Mesenchymal stem cell (in vitro differentiated cells and primary cell): ENCODE data around the gene ARAP3.

Experiments
- DNase-seq: peaks from one replicate; pipeline ENCODE4 v3.0.0-alpha.2; 2013
- H2AFZ ChIP-seq: one replicate; pipeline ENCODE4 v1.6.1; 2013; ENCODE audit warnings: low read depth, mild to moderate bottlenecking, control low read depth, inconsistent platforms, low read length, moderate library complexity
- H2AK5ac ChIP-seq: 2 replicates; pipeline ENCODE4 v1.6.1; 2013; ENCODE audit warnings: low read length, moderate library complexity, mild to moderate bottlenecking, inconsistent platforms; ENCODE audit not compliant: severe bottlenecking
- H2BK120ac ChIP-seq: one replicate; pipeline ENCODE4 v1.6.1; 2013; ENCODE audit warnings: low read depth, mild to moderate bottlenecking, inconsistent platforms, low read length, moderate library complexity
- H2BK12ac ChIP-seq, 2 experiments: one replicate each; pipeline ENCODE4 v1.6.1; 2013; ENCODE audit warnings: inconsistent platforms in 2 of 2, low read length in 2 of 2, mild to moderate bottlenecking in 2 of 2, moderate library complexity in 2 of 2, control low read depth in 1 of 2
- H2BK15ac ChIP-seq: one replicate; pipeline ENCODE4 v1.6.1; 2013; ENCODE audit warnings: mild to moderate bottlenecking, low read depth, inconsistent platforms; ENCODE audit not compliant: poor library complexity, severe bottlenecking
- H2BK5ac ChIP-seq: 2 replicates; pipeline ENCODE4 v1.6.1; 2013; ENCODE audit warnings: low read depth, mild to moderate bottlenecking, low read length, control low read depth, inconsistent platforms; ENCODE audit not compliant: poor library complexity, severe bottlenecking
- H3K14ac ChIP-seq, 2 experiments: one replicate each; pipeline ENCODE4 v1.6.1; 2013; ENCODE audit warnings: inconsistent platforms in 2 of 2, low read length in 2 of 2, control low read depth in 1 of 2, mild to moderate bottlenecking in 1 of 2, moderate library complexity in 1 of 2
- H3K18ac ChIP-seq, 2 experiments: one replicate each; pipeline ENCODE4 v1.6.1; 2013; ENCODE audit warnings: inconsistent platforms in 2 of 2, low read length in 2 of 2, control low read depth in 1 of 2, low read depth in 1 of 2, mild to moderate bottlenecking in 1 of 2
- H3K23ac ChIP-seq, 2 experiments: one replicate each; pipeline ENCODE4 v1.6.1; 2013; ENCODE audit warnings: inconsistent platforms in 2 of 2, low read length in 2 of 2, mild to moderate bottlenecking in 2 of 2, moderate library complexity in 2 of 2, control low read depth in 1 of 2
- H3K27ac ChIP-seq: 2 replicates; pipeline ENCODE4 v1.5.1; 2013; ENCODE audit warnings: mild to moderate bottlenecking, moderate library complexity, low read length, control low read depth, inconsistent platforms; ENCODE audit not compliant: poor library complexity, severe bottlenecking
- H3K27me3 ChIP-seq, 2 experiments: 2 replicates each; pipeline versions ENCODE4 v1.6.1 to v1.7.0; 2013; ENCODE audit warnings: low read length in 2 of 2, mild to moderate bottlenecking in 2 of 2, moderate library complexity in 2 of 2, control low read depth in 1 of 2, inconsistent platforms in 1 of 2; ENCODE audit not compliant: control insufficient read depth in 1 of 2, insufficient read depth in 1 of 2
- H3K36me3 ChIP-seq, 2 experiments: 2 replicates each; pipeline versions ENCODE4 v1.6.1 to v1.7.0; 2013; ENCODE audit warnings: low read length in 2 of 2, control low read depth in 1 of 2, inconsistent platforms in 1 of 2, low read depth in 1 of 2, mild to moderate bottlenecking in 1 of 2; ENCODE audit not compliant: insufficient read depth in 2 of 2, control insufficient read depth in 1 of 2
- H3K4ac ChIP-seq, 2 experiments: one replicate each; pipeline ENCODE4 v1.6.1; 2013; ENCODE audit warnings: inconsistent platforms in 2 of 2, low read length in 2 of 2, mild to moderate bottlenecking in 2 of 2, moderate library complexity in 2 of 2, control low read depth in 1 of 2, low read depth in 1 of 2
- H3K4me1 ChIP-seq: 2 replicates; pipeline ENCODE4 v1.6.1; 2013; ENCODE audit warnings: low read depth, low read length, control low read depth; ENCODE audit not compliant: control insufficient read depth, insufficient read depth
- H3K4me2 ChIP-seq: 2 replicates; pipeline ENCODE4 v1.6.1; 2013; ENCODE audit warnings: low read length, mild to moderate bottlenecking, inconsistent platforms; ENCODE audit not compliant: poor library complexity, severe bottlenecking
- H3K4me3 ChIP-seq, 2 experiments: 2 replicates each; pipeline versions ENCODE4 v1.5.1 to v1.7.0; 2013; ENCODE audit warnings: low read length in 2 of 2, mild to moderate bottlenecking in 2 of 2, control low read depth in 1 of 2, low read depth in 1 of 2; ENCODE audit not compliant: insufficient read depth in 1 of 2
- H3K79me1 ChIP-seq: replicated peaks from 2 replicates; pipeline ENCODE4 v1.6.1; 2013; ENCODE audit warnings: mild to moderate bottlenecking, control low read depth, low read length, inconsistent platforms; ENCODE audit not compliant: poor library complexity, severe bottlenecking
- H3K9ac ChIP-seq: 2 replicates; pipeline ENCODE4 v1.7.0; 2013; ENCODE audit warnings: mild to moderate bottlenecking, low read length, moderate library complexity
- H3K9me3 ChIP-seq: 2 replicates; pipeline ENCODE4 v1.7.0; 2013; ENCODE audit warnings: mild to moderate bottlenecking, low read length; ENCODE audit not compliant: control insufficient read depth
- H4K8ac ChIP-seq: one replicate; pipeline ENCODE4 v1.6.1; 2013; ENCODE audit warnings: inconsistent platforms, mild to moderate bottlenecking, low read length, moderate library complexity
- H4K91ac ChIP-seq: one replicate; pipeline ENCODE4 v1.6.1; 2013; ENCODE audit warnings: mild to moderate bottlenecking, low read length, inconsistent platforms
- WGBS: methylation state at CpG from one replicate; pipeline ENCODE4 v1.1.7; 2013; ENCODE audit warnings: mixed read lengths; 5-methylcytosine and 5-hydroxymethylcytosine counted together

Gene ARAP3

DNA sequence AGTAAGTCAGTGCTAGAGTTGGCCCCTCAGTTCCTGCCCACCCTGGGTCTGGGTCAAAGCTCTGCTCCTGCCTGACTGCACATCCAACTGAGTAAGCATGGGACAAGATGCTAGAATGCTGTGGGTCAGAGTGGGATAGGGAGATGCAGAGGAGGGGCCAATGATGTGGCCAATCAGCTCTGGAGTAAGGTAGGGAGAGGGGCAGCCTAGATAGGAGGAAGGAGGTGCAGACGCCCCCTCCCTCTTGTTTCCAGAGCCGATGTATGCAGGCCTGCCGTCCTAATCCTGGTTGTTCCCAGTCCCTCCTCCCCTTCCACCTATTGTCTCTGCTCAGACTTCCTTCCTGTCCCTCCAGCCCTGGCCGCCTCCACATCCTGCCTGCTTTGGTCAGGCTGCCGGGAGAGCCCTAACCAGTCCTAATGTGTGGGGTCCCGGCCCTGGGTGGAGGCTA, 1.3 kb downstream of the ARAP3 start:
- Histone ChIP-seq H3K4me2 (peak overlapping the region; percentile 84), H3K14ac (peak overlapping the region in 1 of 2 experiments; percentile 69), H3K36me3 (peaks cover 18 to 21% of the 10 kb centered on the region in 2 experiments), H3K27me3 (no peaks in the 10 kb centered on the region), H4K8ac (peak overlapping the region; percentile 39), H2BK120ac (no peak overlapping the region), H2BK15ac (no peak overlapping the region), H3K79me1 (peaks cover 17% of the 10 kb centered on the region), H3K27ac (no peak overlapping the region), H2BK5ac (no peak overlapping the region), H3K4ac (peak overlapping the region; percentile 5 to 62), H4K91ac (peak overlapping the region; percentile 3), H3K18ac (peak overlapping the region; percentile 60 to 69), H2BK12ac (peak overlapping the region; percentile 20 to 96), H3K9me3 (no peaks in the 10 kb centered on the region), H2AFZ (peak overlapping the region; percentile 15), H2AK5ac (no peak overlapping the region), H3K23ac (peak overlapping the region in 1 of 2 experiments; percentile 11), H3K4me1 (peaks cover 29% of the 10 kb centered on the region), H3K4me3 (peak overlapping the region in 1 of 2 experiments; percentile 78), H3K9ac (peak overlapping the region; percentile 94)
- DNase-seq: peak; percentile 36
- WGBS: 5% methylated on average over 6 of the region's 6 CpGs

DNA sequence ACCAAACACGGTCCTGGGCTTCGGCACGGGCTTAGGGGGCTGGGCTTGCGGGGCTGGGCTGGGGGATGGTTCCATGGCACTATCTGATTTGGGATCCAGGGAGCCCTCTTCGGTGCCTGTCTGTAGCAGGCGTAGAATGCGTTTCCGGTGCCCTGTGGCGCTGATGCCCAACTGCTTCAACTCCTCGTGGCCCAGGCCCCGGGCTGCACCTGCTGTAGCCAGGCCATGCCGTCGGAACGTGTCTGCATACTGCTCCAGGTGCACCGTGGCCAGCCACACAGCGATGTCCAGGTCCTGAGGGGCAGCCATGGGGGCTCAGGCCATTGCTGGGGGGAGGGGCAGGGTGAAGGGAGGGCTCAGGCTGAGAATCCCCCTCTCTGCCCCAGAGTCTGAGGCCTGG, 1.9 kb downstream of the ARAP3 start:
- H2BK120ac ChIP-seq: no peak overlapping the region
- no peak overlapping the region for H2BK15ac ChIP-seq
- no peak overlapping the region for H3K18ac ChIP-seq
- no peak for DNase-seq
- H2BK12ac ChIP-seq: peak overlapping the region; percentile 20 to 45
- H3K27me3 ChIP-seq: no peaks in the 10 kb centered on the region
- H3K4me2 ChIP-seq: no peak overlapping the region
- H2BK5ac ChIP-seq: no peak overlapping the region
- no peak overlapping the region for H3K9ac ChIP-seq
- H3K4me1 ChIP-seq: peaks cover 29% of the 10 kb centered on the region
- no peak overlapping the region for H2AFZ ChIP-seq
- peaks cover 17% of the 10 kb centered on the region for H3K79me1 ChIP-seq
- no peaks in the 10 kb centered on the region for H3K9me3 ChIP-seq
- peak overlapping the region in 1 of 2 experiments; percentile 5 for H3K4ac ChIP-seq
- H4K8ac ChIP-seq: no peak overlapping the region
- peak overlapping the region in 1 of 2 experiments; percentile 36 for H3K23ac ChIP-seq
- WGBS: 97% methylated on average over 16 of the region's 16 CpGs
- no peak overlapping the region for H2AK5ac ChIP-seq
- H3K36me3 ChIP-seq: peaks cover 18 to 21% of the 10 kb centered on the region in 2 experiments
- no peak overlapping the region for H3K27ac ChIP-seq
- H4K91ac ChIP-seq: no peak overlapping the region
- H3K4me3 ChIP-seq: no peak overlapping the region
- H3K14ac ChIP-seq: peak overlapping the region in 1 of 2 experiments; percentile 31

DNA sequence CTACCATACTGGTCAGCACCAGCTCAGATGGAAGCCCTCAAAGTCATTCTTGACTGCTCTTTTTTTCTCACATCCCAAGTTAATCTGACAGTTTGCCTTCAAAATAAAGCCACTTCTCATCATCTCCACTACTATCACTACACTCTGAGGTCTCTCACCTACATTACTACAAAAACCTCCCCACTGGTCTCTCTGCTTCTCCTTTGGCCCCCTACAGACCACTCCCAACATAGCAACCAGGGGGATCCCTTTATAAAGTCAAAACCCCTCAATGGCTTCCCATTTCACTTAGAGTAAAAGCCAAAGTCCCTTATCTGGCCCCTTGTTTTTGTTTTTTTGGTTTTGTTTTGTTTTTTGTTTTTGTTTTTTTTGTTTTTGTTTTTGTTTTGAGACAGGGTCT, 4.6 kb downstream of the ARAP3 start:
- DNase-seq: no peak
- peaks cover 17% of the 10 kb centered on the region for H3K79me1 ChIP-seq
- no peak overlapping the region for H2BK120ac ChIP-seq
- H3K4me3 ChIP-seq: no peak overlapping the region
- no peak overlapping the region for H2AFZ ChIP-seq
- H3K4me2 ChIP-seq: no peak overlapping the region
- H3K4ac ChIP-seq: no peak overlapping the region
- H2BK5ac ChIP-seq: no peak overlapping the region
- H2BK12ac ChIP-seq: no peak overlapping the region
- H2AK5ac ChIP-seq: no peak overlapping the region
- H3K4me1 ChIP-seq: peaks cover 27% of the 10 kb centered on the region
- H4K91ac ChIP-seq: no peak overlapping the region
- no peaks in the 10 kb centered on the region for H3K27me3 ChIP-seq
- no peak overlapping the region for H3K14ac ChIP-seq
- peaks cover 27 to 33% of the 10 kb centered on the region in 2 experiments for H3K36me3 ChIP-seq
- no peak overlapping the region for H3K18ac ChIP-seq
- no peak overlapping the region for H3K9ac ChIP-seq
- no peak overlapping the region for H2BK15ac ChIP-seq
- H3K27ac ChIP-seq: no peak overlapping the region
- H4K8ac ChIP-seq: no peak overlapping the region
- H3K9me3 ChIP-seq: no peaks in the 10 kb centered on the region
- H3K23ac ChIP-seq: no peak overlapping the region

GRCh38 chr5:141675672-141676071, 6.4 kb downstream of the ARAP3 start:
- Histone ChIP-seq H3K4me2 (no peak overlapping the region), H3K27me3 (no peaks in the 10 kb centered on the region), H2AK5ac (no peak overlapping the region), H3K14ac (no peak overlapping the region), H3K79me1 (peaks cover 17% of the 10 kb centered on the region), H2BK12ac (no peak overlapping the region), H3K9ac (no peak overlapping the region), H3K9me3 (no peaks in the 10 kb centered on the region), H3K36me3 (peaks cover 39 to 51% of the 10 kb centered on the region in 2 experiments), H2BK5ac (no peak overlapping the region), H3K4me3 (no peak overlapping the region), H3K4ac (no peak overlapping the region), H4K91ac (no peak overlapping the region), H3K4me1 (peaks cover 9% of the 10 kb centered on the region), H2BK120ac (no peak overlapping the region), H3K23ac (no peak overlapping the region), H3K27ac (no peak overlapping the region), H2AFZ (no peak overlapping the region), H4K8ac (no peak overlapping the region), H2BK15ac (no peak overlapping the region), H3K18ac (no peak overlapping the region)
- no peak for DNase-seq
- WGBS: 98% methylated on average over 4 of the region's 4 CpGs
